ENCODE results near the gene MORC4. TPM values are rescaled to one million over a fixed set of nuclear protein-coding genes. Genes with fewer than 3 reads are reported as not detected.
A peak's percentile ranks its signal among the peaks of the same experiment; 100 is the strongest.

Gene MORC4
- total RNA-seq, 3 donors from 2014 or later: 7.6 to 9.7 (median 8.0) TPM

DNA sequence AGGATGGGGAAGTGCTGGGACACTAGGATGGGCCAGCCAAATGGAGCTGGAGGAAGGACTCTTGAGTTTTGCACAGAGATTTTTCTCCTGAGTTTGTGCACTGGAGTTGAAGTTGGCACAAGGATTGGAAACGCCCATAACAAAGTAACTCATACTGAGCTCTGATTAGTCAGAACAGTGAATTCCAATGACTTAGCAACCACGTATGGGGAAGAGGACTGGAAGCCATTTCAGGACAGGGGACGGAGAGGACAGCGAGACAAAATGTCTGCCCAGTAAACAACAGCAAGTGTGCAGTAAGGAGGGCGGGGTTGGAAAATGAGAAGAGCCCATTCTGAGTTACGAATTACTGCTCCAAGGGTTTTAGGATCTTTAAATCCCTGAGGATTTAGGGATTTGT is 102.8 kb downstream of the MORC4 start:
- intact Hi-C loops (cut with DNase I, micrococcal nuclease): loop anchor here in 1 of 2 donors (5.0 kb wide), 1 partner anchor 55 kb away; no protein-coding TSS in a partner anchor
- no peak for TF ChIP-seq CTCF (IDR thresholded peaks at IDR 0.05)
- no peaks in the 10 kb centered on the region for H3K9me3 ChIP-seq
- no peak for DNase-seq
- no peaks in the 10 kb centered on the region for H3K36me3 ChIP-seq (ENCODE audit: low read depth)
- H3K4me3 ChIP-seq: no peak overlapping the region
- H3K4me1 ChIP-seq (ENCODE audit: low read depth): no peaks in the 10 kb centered on the region
- ATAC-seq: no peak

DNA sequence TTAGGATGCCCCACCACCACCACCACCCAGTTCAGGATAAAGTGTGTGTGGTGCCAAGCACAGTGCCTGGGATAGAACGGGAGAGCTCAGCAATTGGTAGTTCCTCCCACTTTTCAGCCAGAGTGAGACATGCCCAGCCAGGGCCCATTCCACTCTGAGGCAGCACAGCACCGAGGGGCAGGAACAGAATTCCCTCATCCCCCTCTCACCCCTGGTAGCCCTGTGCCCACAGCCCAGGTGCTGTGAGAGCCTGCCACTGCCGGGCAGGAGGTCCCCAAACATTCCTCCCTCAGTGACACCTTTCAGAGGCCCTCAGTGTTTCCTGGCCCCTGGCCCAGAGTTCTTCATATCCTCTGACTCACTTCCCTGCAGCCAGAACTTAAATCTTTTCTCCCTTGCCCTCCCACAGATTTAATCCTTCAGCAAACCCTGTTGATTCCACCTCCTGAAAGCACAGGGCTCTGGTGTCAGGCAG is 105.0 kb downstream of the MORC4 start:
- DNase-seq: no peak
- ATAC-seq: no peak
- no peaks in the 10 kb centered on the region for H3K36me3 ChIP-seq (ENCODE audit: low read depth)
- intact Hi-C loops (cut with DNase I, micrococcal nuclease): loop anchor here in 1 of 2 donors (5.0 kb wide), 1 partner anchor 57 kb away; no protein-coding TSS in a partner anchor
- no peak for TF ChIP-seq CTCF (IDR thresholded peaks at IDR 0.05)
- H3K9me3 ChIP-seq: no peaks in the 10 kb centered on the region
- H3K4me1 ChIP-seq (ENCODE audit: low read depth): no peaks in the 10 kb centered on the region
- no peak overlapping the region for H3K4me3 ChIP-seq

GRCh38 chrX:106894392-106894909 is 105.6 kb downstream of the MORC4 start:
- Histone ChIP-seq H3K4me3 (no peak overlapping the region), H3K4me1 (ENCODE audit: low read depth) (no peaks in the 10 kb centered on the region), H3K9me3 (no peaks in the 10 kb centered on the region), H3K36me3 (ENCODE audit: low read depth) (no peaks in the 10 kb centered on the region)
- TF ChIP-seq CTCF (IDR thresholded peaks at IDR 0.05): peak; percentile 45
- peak; percentile 86 for ATAC-seq
- DNase-seq: peak in 2 of 3 donors; percentile 38 to 42
- intact Hi-C loops (cut with DNase I, micrococcal nuclease): no loop called here

GRCh38 chrX:106891762-106892460 is 108.1 kb downstream of the MORC4 start:
- intact Hi-C loops (cut with DNase I, micrococcal nuclease): no loop called here
- TF ChIP-seq CTCF (IDR thresholded peaks at IDR 0.05): no peak
- peak; percentile 24 for ATAC-seq

More at GRCh38 chrX:106891762-106892460, 108.1 kb downstream of the MORC4 start:
- H3K9me3 ChIP-seq: no peaks in the 10 kb centered on the region
- no peaks in the 10 kb centered on the region for H3K4me1 ChIP-seq (ENCODE audit: low read depth)
- no peak for DNase-seq
- no peak overlapping the region for H3K4me3 ChIP-seq
- no peaks in the 10 kb centered on the region for H3K36me3 ChIP-seq (ENCODE audit: low read depth)

Other genes starting within 250 kb of the MORC4 start
- gene TBC1D8B, start 197.5 kb downstream of the MORC4 start, total RNA-seq: 10 to 100 TPM; 10.3 to 14.3 (median 11.5) TPM
- not detected for gene RIPPLY1, start 96.9 kb downstream of the MORC4 start, total RNA-seq
- under 1 TPM; 0.09 to 0.70 (median 0.22) TPM for gene CLDN2, start 79.8 kb downstream of the MORC4 start, total RNA-seq
- gene RBM41, start 118.6 kb upstream of the MORC4 start, total RNA-seq: 10 to 100 TPM; 15.6 to 26.4 (median 20.7) TPM
- 1 to 10 TPM; 1.7 to 6.1 (median 4.2) TPM for gene NUP62CL, start 206.2 kb upstream of the MORC4 start, total RNA-seq
- gene DNAAF6, start 206.4 kb upstream of the MORC4 start, total RNA-seq: not detected

Data from mucosa of descending colon (tissue), 3 donors.